SH-SY5Y (cell line): ENCODE results near the gene HDAC1.

Experiments
- GATA2 ChIP-seq: IDR thresholded peaks from 2 replicates; pipeline ENCODE4 v1.6.1; 2011; ENCODE audit warnings: mild to moderate bottlenecking, low read depth, low read length
- GATA3 ChIP-seq: IDR thresholded peaks from 2 replicates; pipeline ENCODE4 v1.6.1; 2011; ENCODE audit warnings: low read depth, mild to moderate bottlenecking, low read length, moderate library complexity

DNA sequence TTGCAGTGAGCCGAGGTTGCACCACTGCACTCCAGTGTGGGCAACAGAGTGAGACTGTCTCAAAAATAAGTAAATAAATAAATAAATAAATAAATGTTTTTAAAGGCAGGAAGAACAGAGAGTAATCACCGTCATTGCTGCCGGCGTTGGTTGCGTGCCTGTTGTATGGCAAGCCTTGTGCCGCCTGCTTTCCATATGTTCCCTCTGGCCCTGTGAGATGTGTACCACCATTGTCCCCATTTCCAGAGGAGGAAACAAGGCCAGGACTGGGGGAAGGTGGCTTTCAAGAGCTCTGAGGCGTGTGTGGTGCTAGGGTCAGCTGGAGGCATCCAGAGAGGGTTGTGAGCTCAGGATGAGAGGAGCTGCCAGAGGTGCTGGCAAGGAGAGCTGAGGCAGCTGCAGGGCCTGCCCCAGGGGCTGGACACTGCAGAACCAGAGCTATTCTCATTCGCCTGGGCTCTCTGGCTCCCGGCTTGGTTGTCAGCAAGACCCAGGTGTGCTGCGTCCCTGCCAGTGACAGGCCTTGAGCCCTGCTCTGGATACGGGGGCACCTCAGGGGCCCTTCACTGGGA, 49.4 kb downstream of the HDAC1 start:
- TF ChIP-seq GATA2: no peak
- no peak for TF ChIP-seq GATA3
